ENCODE data around the gene AHI1. TPM values are rescaled to one million over a fixed set of nuclear protein-coding genes. Genes with fewer than 3 reads are reported as not detected.

AHI1 gene
- total and polyA plus RNA-seq, 9 donors = 7.1 to 56.2 (median 26.7) TPM

DNA sequence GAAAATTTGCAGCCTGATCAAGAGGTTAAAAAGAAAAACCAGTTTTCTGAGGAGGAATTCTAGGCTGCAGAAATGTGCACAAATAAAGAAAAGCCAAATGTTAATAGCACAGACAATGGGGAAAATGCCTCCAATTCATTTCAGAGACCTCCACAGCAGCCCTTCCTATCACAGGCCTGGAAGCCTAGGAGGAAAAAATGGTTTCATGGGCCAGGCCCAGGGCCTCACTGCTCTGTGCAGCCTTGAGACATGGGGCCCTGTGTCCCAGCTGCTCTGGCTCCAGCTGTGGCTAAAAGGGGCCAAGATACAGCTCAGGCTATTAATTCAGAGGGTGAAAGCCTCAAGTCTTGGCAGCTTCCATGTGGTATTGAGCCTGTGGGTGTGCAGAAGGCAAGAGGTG is 18.9 kb downstream of the AHI1 start:
- intact Hi-C loops (cut with DNase I) = no loop called here
- no peak for DNase-seq
- Histone ChIP-seq H3K36me3 (no peaks in the 10 kb centered on the region), H3K27ac (no peak overlapping the region), H3K27me3 (no peaks in the 10 kb centered on the region), H3K4me3 (no peak overlapping the region), H3K9me3 (peaks cover 0 to under 1% of the 10 kb centered on the region in 2 donors), H3K4me1 (ENCODE audit: insufficient read depth) (peaks cover 5% of the 10 kb centered on the region)
- TF ChIP-seq POLR2A (IDR thresholded peaks at IDR 0.05) = no peak
- TF ChIP-seq CTCF (IDR thresholded peaks at IDR 0.05) = no peak

DNA sequence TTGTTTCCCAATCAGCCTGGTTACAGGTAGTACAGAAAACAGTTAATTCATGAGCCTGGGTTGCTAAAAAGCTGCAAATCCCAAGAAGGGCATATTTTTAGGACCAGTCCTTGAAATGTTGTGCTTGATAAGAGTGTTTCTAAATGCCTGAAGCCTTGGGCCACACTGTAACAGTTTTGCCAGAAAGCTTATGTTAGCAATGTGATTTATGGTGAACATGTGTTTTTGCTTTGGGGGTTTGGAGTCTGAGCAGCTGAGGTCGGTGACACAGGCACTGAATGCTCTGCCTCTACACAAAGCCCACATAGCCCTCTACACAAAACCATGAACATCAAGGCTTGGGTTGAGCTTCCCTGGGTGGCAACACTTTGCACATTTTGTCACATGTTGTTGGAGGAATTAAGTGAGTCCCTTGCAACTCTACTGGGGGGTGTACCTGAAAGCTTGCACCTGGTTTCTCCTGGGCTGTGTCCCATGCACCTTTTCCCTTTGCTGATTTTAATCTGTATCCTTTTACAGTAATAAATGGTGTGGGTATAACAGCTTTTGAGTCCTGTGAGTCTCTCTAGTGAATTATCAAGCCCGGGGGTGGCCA is 22.2 kb downstream of the AHI1 start:
- 27 to 36% (median 30%) methylated on average over 2 of the region's 2 CpGs for WGBS, 3 donors
- no peaks in the 10 kb centered on the region for H3K36me3 ChIP-seq
- intact Hi-C loops (cut with DNase I) = no loop called here

GRCh38 chr6:135474362-135474761 is 23.2 kb downstream of the AHI1 start:
- TF ChIP-seq POLR2A (IDR thresholded peaks at IDR 0.05) (no peak), EP300 (IDR thresholded peaks at IDR 0.05) (no peak), CTCF (IDR thresholded peaks at IDR 0.05) (no peak)
- Histone ChIP-seq H3K9me3 (no peaks in the 10 kb centered on the region), H3K27me3 (no peaks in the 10 kb centered on the region), H3K4me3 (no peak overlapping the region), H3K4me1 (ENCODE audit: insufficient read depth) (peaks cover 5% of the 10 kb centered on the region), H3K36me3 (no peaks in the 10 kb centered on the region), H3K27ac (no peak overlapping the region)
- intact Hi-C loops (cut with DNase I) = no loop called here
- no peak for DNase-seq

More for the DNA sequence above, 22.2 kb downstream of the AHI1 start:
- H3K27ac ChIP-seq = no peak overlapping the region
- TF ChIP-seq CTCF (IDR thresholded peaks at IDR 0.05) (no peak), POLR2A (IDR thresholded peaks at IDR 0.05) (no peak)
- no peaks in the 10 kb centered on the region for H3K9me3 ChIP-seq
- peaks cover 5% of the 10 kb centered on the region for H3K4me1 ChIP-seq (ENCODE audit: insufficient read depth)
- H3K27me3 ChIP-seq = no peaks in the 10 kb centered on the region
- DNase-seq = no peak
- H3K4me3 ChIP-seq = no peak overlapping the region

- intact Hi-C loops (cut with DNase I) = no loop called here
- Histone ChIP-seq H3K4me1 (ENCODE audit: insufficient read depth) (no peaks in the 10 kb centered on the region), H3K27me3 (no peaks in the 10 kb centered on the region), H3K36me3 (peaks cover 3% of the 10 kb centered on the region), H3K9me3 (no peaks in the 10 kb centered on the region), H3K27ac (no peak overlapping the region), H3K4me3 (no peak overlapping the region)
- 89 to 91% (median 91%) methylated on average over 4 of the region's 4 CpGs for WGBS, 3 donors
- no peak for DNase-seq
- TF ChIP-seq CTCF (IDR thresholded peaks at IDR 0.05) (no peak), POLR2A (IDR thresholded peaks at IDR 0.05) (no peak), EP300 (IDR thresholded peaks at IDR 0.05) (no peak)
Observed at GRCh38 chr6:135465903-135466302, 31.6 kb downstream of the AHI1 start.

Measured in ovary (tissue), 9 donors.